H1 (cell line): ENCODE data around the gene MIOX. TPM values are rescaled to one million over a fixed set of nuclear protein-coding genes. Genes with fewer than 3 reads are reported as not detected.
A peak's percentile ranks its signal among the peaks of the same experiment; 100 is the strongest.

Experiments used
- CTCF ChIA-PET: fragments of 300-600 bp; sonication (Branson Sonifier 250); formaldehyde crosslinking; loops from one replicate; lab custom pipeline; 2021; ENCODE audit not compliant: partially characterized antibody; lab: Charles Lee
- POLR2A ChIA-PET: fragments of 300-600 bp; sonication (Branson Sonifier 250); formaldehyde crosslinking; loops from one replicate; lab custom pipeline; 2021; ENCODE audit warnings: inconsistent platforms; ENCODE audit not compliant: partially characterized antibody; lab: Charles Lee
- DNase-seq, 2 experiments: peaks; one replicate each; pipeline versions ENCODE4 v3.0.0 to v3.0.0-alpha.2; 2010 to 2022; ENCODE audit warnings: low spot score in 2 of 2, low read depth in 1 of 2, mixed read lengths in 1 of 2
- FAIRE-seq: peaks from 2 replicates; lab custom pipeline; 2011; peaks lifted over from hg19 to GRCh38; lab: Jason Lieb, UNC
- H2AFZ ChIP-seq: 2 replicates; pipeline ENCODE4 v1.8.1; 2012; ENCODE audit warnings: low read length, inconsistent platforms
- H2AK5ac ChIP-seq: 2 replicates; pipeline ENCODE4 v1.6.1; 2013; ENCODE audit warnings: low read depth, low read length
- H2BK120ac ChIP-seq: replicated peaks from 2 replicates; pipeline ENCODE3; 2013; ENCODE audit warnings: low read depth, low read length, inconsistent platforms
- H2BK12ac ChIP-seq: 2 replicates; pipeline ENCODE4 v1.6.1; 2013; ENCODE audit warnings: low read depth, low read length
- H2BK15ac ChIP-seq: 2 replicates; pipeline ENCODE4 v1.6.1; 2013; ENCODE audit warnings: low read length
- H2BK20ac ChIP-seq: 2 replicates; pipeline ENCODE4 v1.6.1; 2013; ENCODE audit warnings: low read length
- H2BK5ac ChIP-seq: 2 replicates; pipeline ENCODE4 v1.6.1; 2013; ENCODE audit warnings: low read depth, low read length
- H3K14ac ChIP-seq: 2 replicates; pipeline ENCODE4 v1.6.1; 2013; ENCODE audit warnings: inconsistent platforms; ENCODE audit not compliant: insufficient read length
- H3K18ac ChIP-seq: 2 replicates; pipeline ENCODE4 v1.6.1; 2013; ENCODE audit warnings: low read length; ENCODE audit errors: extremely low read depth
- H3K23ac ChIP-seq: 2 replicates; pipeline ENCODE4 v1.6.1; 2013; ENCODE audit warnings: inconsistent platforms; ENCODE audit not compliant: insufficient read length
- H3K23me2 ChIP-seq: 2 replicates; pipeline ENCODE4 v1.6.1; 2013; ENCODE audit warnings: low read depth, low read length
- H3K27ac ChIP-seq: 2 replicates; pipeline ENCODE4 v1.6.1; 2011; ENCODE audit warnings: low read depth, low read length, inconsistent platforms
- H3K27me3 ChIP-seq, 4 experiments: replicated peaks in 1 of 4; 1 replicate in 1 of 4; 2 replicates in 3 of 4; pipeline versions ENCODE4 v1.6.1 to v1.8.1; 2011 to 2013; ENCODE audit warnings: low read length in 3 of 4, mild to moderate bottlenecking in 3 of 4, inconsistent platforms in 2 of 4, mixed read lengths in 2 of 4, moderate library complexity in 1 of 4; ENCODE audit not compliant: control insufficient read depth in 3 of 4, insufficient read depth in 3 of 4; ENCODE audit errors: extremely low read depth in 1 of 4
- H3K36me3 ChIP-seq, 4 experiments: 2 replicates each; pipeline versions ENCODE4 v1.6.1 to v1.8.1; 2011 to 2013; ENCODE audit warnings: mild to moderate bottlenecking in 4 of 4, low read length in 3 of 4, moderate library complexity in 2 of 4, control low read depth in 1 of 4, inconsistent platforms in 1 of 4; ENCODE audit not compliant: insufficient read depth in 4 of 4, control insufficient read depth in 2 of 4
- H3K4ac ChIP-seq: replicated peaks from 2 replicates; pipeline ENCODE3; 2013; ENCODE audit warnings: low read length, low read depth, mixed read lengths, inconsistent platforms; ENCODE audit not compliant: insufficient read length
- H3K4me1 ChIP-seq, 4 experiments: replicated peaks in 1 of 4; 1 replicate in 1 of 4; 2 replicates in 3 of 4; pipeline versions ENCODE4 v1.6.1 to v1.8.1; 2011 to 2013; ENCODE audit warnings: low read length in 3 of 4, inconsistent platforms in 2 of 4, mixed read lengths in 1 of 4; ENCODE audit not compliant: insufficient read depth in 4 of 4, control insufficient read depth in 3 of 4
- H3K4me2 ChIP-seq, 2 experiments: 2 replicates each; pipeline versions ENCODE4 v1.6.1 to v1.8.1; 2011 to 2013; ENCODE audit warnings: low read depth in 2 of 2, low read length in 2 of 2, control low read depth in 1 of 2, inconsistent platforms in 1 of 2, mild to moderate bottlenecking in 1 of 2; ENCODE audit not compliant: insufficient read depth in 1 of 2
- H3K4me3 ChIP-seq, 4 experiments: fragments of 200-600, 300-600 bp in 1 of 4; sonication (generic), shearing (Covaris generic), sonication (Bioruptor Twin) in 1 of 4; 2 replicates each; pipeline versions ENCODE4 v1.5.1 to v1.8.1; 2011 to 2016; ENCODE audit warnings: low read length in 4 of 4, low read depth in 3 of 4, control low read depth in 2 of 4, inconsistent platforms in 2 of 4, mild to moderate bottlenecking in 2 of 4, mixed read lengths in 1 of 4, moderate library complexity in 1 of 4; ENCODE audit not compliant: insufficient read depth in 2 of 4; ENCODE audit errors: extremely low read depth in 1 of 4
- H3K56ac ChIP-seq: replicated peaks from 2 replicates; pipeline ENCODE3; 2013; ENCODE audit warnings: low read depth, mild to moderate bottlenecking, mixed read lengths, low read length, inconsistent platforms; ENCODE audit not compliant: insufficient read length
- H3K79me1 ChIP-seq: 2 replicates; pipeline ENCODE4 v1.6.1; 2013; ENCODE audit warnings: low read depth, low read length, control low read depth
- H3K79me2 ChIP-seq, 2 experiments: 2 replicates each; pipeline versions ENCODE4 v1.6.1 to v1.8.1; 2012 to 2013; ENCODE audit warnings: low read length in 2 of 2, mild to moderate bottlenecking in 2 of 2, inconsistent platforms in 1 of 2; ENCODE audit not compliant: insufficient read depth in 2 of 2, control insufficient read depth in 1 of 2
- H3K9ac ChIP-seq, 4 experiments: replicated peaks in 1 of 4; 1 replicate in 1 of 4; 2 replicates in 3 of 4; pipeline versions ENCODE4 v1.6.1 to v1.8.1; 2011 to 2013; ENCODE audit warnings: low read depth in 3 of 4, low read length in 3 of 4, control low read depth in 2 of 4, mild to moderate bottlenecking in 2 of 4, moderate library complexity in 2 of 4, inconsistent platforms in 1 of 4; ENCODE audit errors: extremely low read depth in 1 of 4
- H3K9me3 ChIP-seq, 2 experiments: 2 replicates each; pipeline versions ENCODE4 v1.6.1 to v1.8.1; 2012 to 2013; ENCODE audit warnings: mild to moderate bottlenecking in 2 of 2, moderate library complexity in 2 of 2, control low read depth in 1 of 2, inconsistent platforms in 1 of 2, low read depth in 1 of 2, low read length in 1 of 2, mixed read lengths in 1 of 2; ENCODE audit not compliant: insufficient read depth in 2 of 2
- H4K20me1 ChIP-seq, 2 experiments: replicated peaks in 1 of 2; 2 replicates each; pipeline versions ENCODE3 to v1.8.1; 2011 to 2013; ENCODE audit warnings: inconsistent platforms in 2 of 2, low read length in 2 of 2, mild to moderate bottlenecking in 1 of 2; ENCODE audit not compliant: insufficient read depth in 2 of 2, control insufficient read depth in 1 of 2
- H4K5ac ChIP-seq: 2 replicates; pipeline ENCODE4 v1.6.1; 2013; ENCODE audit warnings: low read length, low read depth, mixed read lengths, inconsistent platforms; ENCODE audit not compliant: insufficient read length
- H4K8ac ChIP-seq: 2 replicates; pipeline ENCODE4 v1.8.0; 2013; ENCODE audit warnings: mild to moderate bottlenecking, moderate library complexity, low read length, inconsistent platforms; ENCODE audit not compliant: insufficient read depth; ENCODE audit errors: extremely low read depth
- H4K91ac ChIP-seq: replicated peaks from 2 replicates; pipeline ENCODE3; 2013; ENCODE audit warnings: low read length, mixed read lengths, inconsistent platforms; ENCODE audit not compliant: insufficient read length
- JUND ChIP-seq: IDR thresholded peaks from 2 replicates; pipeline ENCODE4 v1.6.1; 2011; ENCODE audit warnings: mild to moderate bottlenecking, improper control_type of control experiment, low read length
- WGBS, 2 experiments: shearing (Covaris generic) in 1 of 2; methylation state at CpG; one replicate each; pipeline versions ENCODE4 v1.1.6 to v1.1.7; 2013 to 2015; ENCODE audit warnings: low lambda C conversion rate in 2 of 2, mixed read lengths in 2 of 2, inconsistent platforms in 1 of 2, low coverage in 1 of 2, missing lambda C conversion rate in 1 of 2; ENCODE audit not compliant: insufficient replicate concordance in 2 of 2, insufficient coverage in 1 of 2, insufficient read length in 1 of 2; ENCODE audit errors: extremely low coverage in 1 of 2, missing lambda C conversion rate in 1 of 2; 5-methylcytosine and 5-hydroxymethylcytosine counted together
- polyA plus RNA-seq, 7 experiments: library from polyadenylated mRNA; depleted of rRNA in 3 of 7; stranded (reverse) in 5 of 7; unstranded in 2 of 7; fragments of >200 nt in 5 of 7; fragments of 200-250 nt in 2 of 7; gene quantifications; 1 replicate in 5 of 7; 2 replicates in 1 of 7; 4 replicates in 1 of 7; pipeline versions ENCODE4 v1.2.1 to v1.2.3, GENCODE V29; 2011 to 2013; ENCODE audit warnings: missing spikeins in 2 of 7, mixed read lengths in 2 of 7
- total RNA-seq: library from RNA; stranded (reverse); fragmentation: NEBNext Ultra II Directional; extraction: Animal tissue kit (Norgen Biotek cat#: 25700); gene quantifications from 2 replicates; pipeline ENCODE4 v1.2.1, GENCODE V29; 2021
- TF ChIP-seq, protein P1 (sequence below), 3 experiments: IDR thresholded peaks; 1 replicate in 2 of 3; 2 replicates in 1 of 3; pipeline versions ENCODE4 v1.5.1 to v1.6.1; 2011; ENCODE audit warnings: low read length in 3 of 3, mild to moderate bottlenecking in 3 of 3, inconsistent platforms in 2 of 3, low read depth in 1 of 3, moderate library complexity in 1 of 3; ENCODE audit not compliant: insufficient read depth in 1 of 3; ENCODE audit errors: control extremely low read depth in 1 of 3

Gene MIOX
- total and polyA plus RNA-seq, 2 of the 8 experiments (the other 6 are each of a cell fraction or from before 2014, with no cell fraction given), result 0.30 to 0.32 TPM

DNA sequence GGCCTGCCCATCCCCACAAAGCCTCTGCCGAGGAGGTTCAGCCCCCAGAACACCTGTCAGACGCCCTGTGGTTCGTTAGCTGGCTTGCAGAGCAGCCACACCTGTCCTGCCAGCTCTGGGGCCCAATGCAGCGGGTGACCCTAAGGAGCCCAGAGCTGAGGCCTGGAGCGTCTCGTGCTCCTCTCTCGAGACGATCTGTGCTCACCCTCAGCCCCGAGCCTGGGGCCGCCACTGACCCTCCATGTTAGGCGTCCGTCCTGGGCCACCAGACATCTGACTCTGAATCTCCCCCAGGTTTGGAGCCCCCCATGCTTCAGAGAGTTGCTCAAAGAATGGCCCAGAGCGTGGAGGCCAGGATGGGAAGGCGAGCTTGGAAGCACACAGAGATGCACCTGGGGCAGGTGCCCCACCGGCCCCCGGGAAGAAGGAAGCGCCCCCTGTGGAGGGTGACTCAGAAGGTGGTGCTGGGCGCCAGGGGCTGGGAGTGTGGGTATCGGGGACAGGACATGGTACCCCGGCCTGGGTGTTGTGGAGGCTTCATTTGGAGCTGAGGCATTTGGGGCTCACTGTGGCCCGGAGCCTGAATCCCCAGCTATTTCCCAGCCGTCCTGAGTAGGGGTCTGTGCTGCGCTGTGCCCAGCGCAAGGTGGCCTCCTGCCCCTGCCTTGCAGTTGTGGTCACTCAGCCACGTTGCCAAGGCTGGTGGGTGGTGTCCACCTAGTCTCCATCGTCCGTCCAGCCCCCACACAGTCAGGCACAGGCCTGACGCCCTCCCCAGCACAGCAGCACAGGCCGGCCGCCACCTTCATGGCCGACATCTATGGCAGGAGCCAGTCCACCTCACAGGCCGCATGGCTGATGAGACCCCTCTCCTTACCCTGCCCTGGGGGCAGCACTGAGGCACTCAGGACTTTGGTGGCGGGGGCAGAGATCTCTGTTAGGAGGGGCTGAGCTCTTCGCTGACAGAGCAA is 48.1 kb upstream of the MIOX start:
- Histone ChIP-seq H2BK12ac (no peak overlapping the region), H3K9me3 (no peaks in the 10 kb centered on the region), H2BK5ac (peak overlapping the region; percentile 60; the same call in 1 of the 2 replicates), H3K27me3 (no peaks in the 10 kb centered on the region), H3K18ac (no peak overlapping the region), H3K14ac (no peak overlapping the region), H4K8ac (no peak overlapping the region), H3K56ac (no peak overlapping the region), H2BK15ac (no peak overlapping the region), H3K4me2 (no peak overlapping the region), H3K4me3 (no peak overlapping the region), H2AK5ac (no peak overlapping the region), H4K20me1 (peaks cover 4 to 14% of the 10 kb centered on the region in 2 experiments), H3K36me3 (peaks cover 7 to 37% (median 19%) of the 10 kb centered on the region in 4 experiments), H3K4ac (no peak overlapping the region), H3K79me1 (no peaks in the 10 kb centered on the region), H3K79me2 (no peaks in the 10 kb centered on the region), H3K4me1 (no peaks in the 10 kb centered on the region), H2BK120ac (no peak overlapping the region), H4K91ac (no peak overlapping the region), H2BK20ac (no peak overlapping the region), H3K23me2 (no peaks in the 10 kb centered on the region), H2AFZ (no peak overlapping the region), H3K23ac (no peak overlapping the region), H4K5ac (no peak overlapping the region), H3K9ac (no peak overlapping the region), H3K27ac (no peak overlapping the region)
- FAIRE-seq (no peak), DNase-seq (no peak)
- no peak for TF ChIP-seq JUND
- TF ChIP-seq, protein P1, sequence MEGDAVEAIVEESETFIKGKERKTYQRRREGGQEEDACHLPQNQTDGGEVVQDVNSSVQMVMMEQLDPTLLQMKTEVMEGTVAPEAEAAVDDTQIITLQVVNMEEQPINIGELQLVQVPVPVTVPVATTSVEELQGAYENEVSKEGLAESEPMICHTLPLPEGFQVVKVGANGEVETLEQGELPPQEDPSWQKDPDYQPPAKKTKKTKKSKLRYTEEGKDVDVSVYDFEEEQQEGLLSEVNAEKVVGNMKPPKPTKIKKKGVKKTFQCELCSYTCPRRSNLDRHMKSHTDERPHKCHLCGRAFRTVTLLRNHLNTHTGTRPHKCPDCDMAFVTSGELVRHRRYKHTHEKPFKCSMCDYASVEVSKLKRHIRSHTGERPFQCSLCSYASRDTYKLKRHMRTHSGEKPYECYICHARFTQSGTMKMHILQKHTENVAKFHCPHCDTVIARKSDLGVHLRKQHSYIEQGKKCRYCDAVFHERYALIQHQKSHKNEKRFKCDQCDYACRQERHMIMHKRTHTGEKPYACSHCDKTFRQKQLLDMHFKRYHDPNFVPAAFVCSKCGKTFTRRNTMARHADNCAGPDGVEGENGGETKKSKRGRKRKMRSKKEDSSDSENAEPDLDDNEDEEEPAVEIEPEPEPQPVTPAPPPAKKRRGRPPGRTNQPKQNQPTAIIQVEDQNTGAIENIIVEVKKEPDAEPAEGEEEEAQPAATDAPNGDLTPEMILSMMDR (IDR thresholded peaks at IDR 0.05; ENCODE audit: control extremely low read depth in 1 of 3, insufficient read depth in 1 of 3, low read depth in 1 of 3, low read length in 3 of 3), result 0 out of 4 replicates have a peak, but pooled peaks of 1 of the 3 experiments have one; percentile 12
- ChIA-PET CTCF (interaction anchor here (0.6 to 1.9 kb wide), 8 partner anchors 9 to 186 kb away, joined by 3 to 5 read pairs (median 4); no protein-coding TSS in a partner anchor), POLR2A (interaction anchor here (1.3 kb wide), 1 partner anchor 43 kb away, joined by 3 read pairs; the partner anchor contains the start of gene ADM2)
- WGBS, 2 experiments, result 92% methylated on average over 32 of the region's 34 CpGs; no CpG with 5 or more reads in 1 of the 2 experiments
